ENCODE results near the gene MEPCE.

MEPCE gene

DNA sequence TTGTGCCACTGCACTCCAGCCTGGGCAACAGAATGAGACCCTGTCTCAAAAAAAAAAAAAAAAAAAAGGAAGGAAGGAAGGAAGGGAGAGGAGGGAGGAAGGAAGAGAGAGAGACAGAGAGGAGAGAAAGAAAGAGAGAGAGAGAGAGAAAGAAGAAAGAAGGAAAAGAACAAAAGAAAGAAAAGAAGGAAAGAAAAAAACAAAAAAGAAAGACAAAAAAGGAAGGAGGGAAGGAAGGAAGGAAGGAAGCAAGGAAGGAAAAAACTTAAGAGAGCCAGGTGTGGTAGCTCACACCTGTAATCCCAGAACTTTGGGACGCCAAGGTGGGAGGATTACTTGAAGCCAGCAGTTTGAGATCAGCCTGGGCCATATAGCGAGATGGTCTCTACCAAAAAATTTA is 35.2 kb downstream of the MEPCE start:
- DNase-seq: no peak

DNA sequence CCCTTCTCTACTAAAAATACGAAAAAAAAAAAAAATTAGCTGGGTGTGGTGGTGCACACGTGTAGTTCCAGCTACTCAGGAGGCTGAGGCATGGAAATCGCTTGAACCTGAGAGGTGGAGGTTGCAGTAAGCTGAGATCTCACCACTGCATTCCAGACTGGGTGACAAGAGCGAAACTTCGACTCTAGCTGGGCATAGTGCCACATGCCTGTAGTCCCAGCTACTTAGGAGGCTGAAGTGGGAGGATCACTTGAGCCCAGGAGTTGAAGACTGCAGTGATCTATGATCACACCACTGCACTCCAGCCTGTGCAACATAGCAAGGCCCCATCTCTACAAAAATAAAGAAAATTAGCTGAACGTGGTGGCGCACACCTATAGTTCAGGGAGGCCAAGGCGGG is 35.7 kb downstream of the MEPCE start:
- DNase-seq: no peak

DNA sequence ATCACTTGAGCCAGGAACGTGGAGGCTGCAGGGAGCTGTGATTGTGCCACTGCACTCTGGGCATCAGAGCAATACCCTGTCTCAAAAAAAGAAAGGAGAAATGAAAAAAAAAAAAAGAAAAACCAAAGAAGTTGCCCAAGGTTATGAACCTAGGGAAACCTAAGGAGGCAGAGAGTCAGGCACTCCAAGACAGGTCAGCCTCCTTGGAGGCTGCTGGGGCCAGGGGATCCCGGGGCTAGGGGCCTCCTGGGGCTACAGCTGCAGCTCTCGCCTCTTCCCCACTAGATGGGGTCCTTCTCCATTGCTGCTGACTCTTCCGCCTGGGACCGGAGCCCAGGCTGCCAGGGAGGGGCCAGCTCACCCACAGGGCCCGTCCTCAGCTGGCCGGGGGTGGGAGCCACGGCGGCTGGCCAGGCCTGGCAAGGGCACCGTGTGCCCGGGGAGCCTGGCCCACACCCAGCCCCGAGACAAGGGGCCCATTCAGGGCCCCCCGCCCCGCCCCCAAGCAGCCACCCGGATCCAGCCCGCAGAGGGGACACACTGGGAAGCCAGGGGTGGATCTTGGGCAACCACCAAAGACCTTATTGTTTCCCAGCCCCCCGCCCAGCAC is 36.2 kb downstream of the MEPCE start:
- DNase-seq: peak; percentile 73

DNA sequence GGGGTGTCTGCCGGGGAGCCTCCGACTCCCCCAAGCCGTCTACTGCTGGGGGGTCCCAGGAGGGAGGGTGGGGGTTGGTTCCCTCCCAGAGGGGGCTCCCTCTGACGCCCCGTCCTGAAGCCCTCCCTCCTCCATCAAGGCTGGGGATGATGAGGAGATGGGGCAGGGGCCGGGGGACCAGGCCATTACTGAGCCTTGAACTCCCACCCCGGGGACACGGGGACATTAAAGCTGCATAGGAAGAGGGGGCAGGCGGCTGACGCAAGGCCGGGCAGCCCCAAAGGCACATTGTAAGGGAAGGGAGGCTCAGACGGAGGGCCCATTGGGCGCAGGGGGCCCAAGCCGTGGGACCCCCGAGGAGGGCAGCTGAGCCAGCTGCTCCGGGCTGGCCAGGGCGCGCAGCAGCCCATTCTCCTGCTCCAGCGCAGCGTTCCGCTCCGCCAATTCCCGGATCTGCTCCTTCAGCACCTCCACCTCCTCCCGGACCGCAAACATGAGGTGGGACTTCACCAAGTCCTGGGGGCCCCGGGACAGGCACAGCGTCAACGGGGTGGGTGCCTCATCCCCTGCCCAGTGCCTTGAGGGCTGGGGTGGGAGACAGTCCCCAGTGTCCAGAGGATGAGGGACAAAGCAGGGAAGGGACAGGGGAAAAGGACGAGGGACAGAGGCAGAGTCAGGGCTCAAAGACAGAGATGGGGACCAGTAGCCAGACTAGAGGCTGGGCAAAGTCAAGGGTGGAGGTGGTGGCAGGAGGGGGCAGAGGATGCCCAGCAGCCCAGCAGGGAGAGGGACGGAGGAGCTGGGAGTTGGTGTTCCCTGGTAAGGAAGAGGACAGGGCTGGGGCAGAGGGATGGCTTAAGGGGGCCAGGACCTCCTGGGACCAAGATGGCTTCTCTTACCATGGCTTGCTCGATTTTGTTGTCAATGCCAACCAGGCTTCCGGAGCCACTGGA is 37.3 kb downstream of the MEPCE start:
- DNase-seq: no peak

DNA sequence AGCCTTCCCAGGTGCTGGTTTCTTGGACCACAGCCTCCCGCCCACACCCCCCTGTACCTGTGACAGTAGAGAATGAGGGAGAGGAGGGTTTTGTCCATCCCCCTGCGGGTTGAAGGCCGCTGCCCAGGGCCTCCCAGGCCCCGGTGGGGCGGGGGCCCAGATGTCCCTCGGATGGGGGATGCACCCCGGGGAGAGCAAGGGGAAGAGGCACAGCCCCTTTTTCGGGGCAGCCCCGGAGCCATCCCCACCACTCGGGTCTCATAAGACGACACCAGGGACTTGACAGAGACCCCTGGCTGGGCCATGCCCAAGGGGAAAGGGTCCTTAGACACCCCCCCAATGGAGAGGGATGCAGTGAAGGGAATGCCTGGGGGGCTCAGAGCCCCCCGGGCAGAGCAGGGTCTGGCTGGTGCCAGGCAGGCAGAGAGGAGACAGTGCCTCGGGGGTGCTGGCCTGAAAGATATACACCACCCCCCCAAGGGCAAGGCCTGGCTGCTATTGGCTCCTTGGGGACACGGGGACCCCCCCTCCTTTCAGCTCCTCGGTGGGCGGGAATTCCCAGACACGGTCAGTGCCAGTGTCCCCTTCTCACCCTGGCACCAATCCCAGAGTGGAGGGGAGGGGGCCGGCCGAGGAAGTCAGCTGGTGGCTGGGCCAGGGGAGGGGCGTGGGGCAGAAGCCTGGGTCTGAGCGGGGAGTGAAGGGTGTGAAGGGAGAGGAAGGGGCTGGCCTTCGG is 38.2 kb downstream of the MEPCE start:
- no peak for DNase-seq

DNA sequence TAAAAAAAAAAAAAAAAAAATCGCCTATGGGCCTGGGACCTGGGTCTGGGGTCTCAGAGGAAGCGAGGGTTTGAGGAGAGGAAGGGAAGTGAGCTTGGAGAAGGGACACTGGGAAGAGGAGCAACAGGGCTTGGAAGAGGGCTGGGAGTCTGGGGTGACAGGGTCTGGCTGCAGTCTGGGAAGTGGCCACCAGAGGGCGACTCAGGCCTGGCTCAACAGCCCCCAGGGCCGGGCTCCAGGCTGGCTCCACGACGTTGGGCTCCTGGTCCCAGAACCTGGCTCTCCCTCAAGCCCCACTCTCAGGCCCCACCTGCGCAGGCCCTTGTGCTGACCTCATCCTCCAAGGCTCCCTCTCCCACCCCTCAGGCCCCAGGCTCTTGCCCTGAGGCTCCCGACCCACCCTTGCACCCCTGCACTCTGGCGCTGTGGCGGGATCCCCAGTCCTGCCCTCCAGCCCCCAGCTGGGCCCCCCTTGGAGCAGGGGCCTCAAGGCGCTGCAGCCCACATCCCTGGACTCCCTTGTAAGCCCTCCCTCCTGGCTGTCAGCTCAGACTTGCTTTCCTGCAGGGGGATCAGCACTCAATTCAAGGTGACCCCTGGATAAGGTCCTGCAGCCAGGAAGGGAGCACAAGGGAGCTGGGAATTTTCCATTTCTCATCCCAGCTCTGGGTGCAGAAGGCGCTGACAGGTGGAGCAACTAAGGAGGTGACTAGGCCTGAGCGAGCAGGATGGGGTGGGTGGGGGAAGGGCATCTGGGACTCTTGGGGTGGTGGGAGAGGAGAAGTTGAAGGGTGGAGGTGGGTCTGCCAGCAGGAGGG is 39.8 kb downstream of the MEPCE start:
- DNase-seq: peak; percentile 59

DNA sequence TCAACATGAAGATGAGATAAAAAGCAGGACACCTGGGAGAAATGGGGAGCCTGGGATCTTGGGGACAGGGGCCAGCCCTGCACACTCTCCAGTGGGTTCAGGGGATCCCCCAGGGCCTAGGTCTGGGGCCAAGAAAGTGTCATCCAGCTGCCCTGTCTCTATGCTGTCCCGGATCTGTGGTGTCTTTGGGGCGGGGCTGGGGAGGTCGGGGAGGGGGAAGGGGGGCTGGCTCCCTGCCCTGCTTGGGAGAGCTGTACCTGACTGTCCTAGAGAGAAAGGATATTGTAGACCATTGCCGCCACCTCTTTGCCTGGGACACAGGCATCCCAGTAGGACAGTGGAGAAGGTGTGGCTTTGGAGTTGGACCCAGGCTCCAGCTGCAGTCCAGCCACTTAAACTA is 41.4 kb downstream of the MEPCE start:
- no peak for DNase-seq

DNA sequence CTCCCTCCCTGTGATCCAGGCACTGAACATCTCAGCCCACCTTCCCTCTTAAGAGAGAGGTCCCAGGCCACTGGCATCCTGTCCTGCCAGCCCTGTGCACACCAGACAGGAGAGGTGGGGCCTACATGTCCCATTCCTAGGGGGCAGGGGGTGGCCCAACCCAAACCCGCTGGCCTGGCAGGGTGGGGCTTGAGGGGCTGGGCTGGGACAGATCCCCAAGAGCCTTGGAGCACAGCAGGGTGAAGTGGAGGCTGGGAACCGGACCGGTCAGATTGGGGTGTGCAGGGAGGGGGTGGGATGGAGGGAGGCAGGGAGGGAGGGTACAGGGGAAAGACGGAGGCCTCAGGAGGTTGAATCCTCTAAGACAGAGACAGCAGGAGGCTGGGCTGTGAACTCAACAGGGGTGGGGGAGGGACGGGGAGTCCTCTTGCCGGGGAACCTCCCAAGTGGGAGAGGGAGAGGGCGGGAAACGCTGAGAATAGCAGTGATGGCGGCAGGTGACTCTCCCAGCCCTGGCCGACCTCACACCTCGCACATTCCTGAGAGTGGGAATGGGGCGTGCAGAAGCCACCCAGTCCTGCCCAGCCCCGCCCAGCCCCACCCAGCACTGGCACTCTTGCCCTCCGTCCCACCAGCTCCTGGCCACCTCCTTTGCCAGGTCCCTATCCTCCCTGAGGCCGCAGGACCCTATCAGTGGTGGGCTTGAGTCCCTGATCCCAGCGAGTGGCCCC is 42.7 kb downstream of the MEPCE start:
- DNase-seq: no peak

DNA sequence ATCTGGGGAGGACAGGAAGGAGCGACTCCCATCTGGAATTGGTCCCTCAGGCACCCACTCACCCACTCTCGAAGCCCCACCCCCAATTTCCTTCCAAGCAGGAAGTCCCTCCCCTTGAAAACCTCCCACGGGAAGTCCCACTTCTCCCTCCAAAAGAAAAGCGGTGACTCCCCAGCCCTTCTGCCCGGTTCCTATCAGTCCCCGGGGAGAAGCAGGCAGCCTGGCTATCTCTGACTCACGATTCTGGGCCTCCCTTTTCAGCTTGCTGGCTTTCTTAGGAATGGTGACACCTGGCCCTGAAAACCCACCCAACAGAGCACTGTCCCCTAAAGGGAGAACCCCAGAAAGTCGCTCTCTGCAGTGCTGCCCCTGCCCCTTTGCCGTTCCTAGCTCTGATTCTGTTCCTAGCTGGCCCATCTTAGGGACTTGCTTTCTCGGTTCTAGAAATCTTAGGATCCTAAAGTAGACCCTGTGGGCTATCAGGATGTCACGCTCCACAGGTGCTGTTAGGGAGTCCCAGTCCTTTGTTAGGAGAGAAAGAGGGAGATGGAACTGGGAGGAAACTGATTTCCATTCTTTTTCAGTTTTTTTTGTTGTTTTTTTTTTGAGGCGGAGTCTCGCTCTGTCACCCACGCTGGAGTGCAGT is 43.3 kb downstream of the MEPCE start:
- DNase-seq: no peak

DNA sequence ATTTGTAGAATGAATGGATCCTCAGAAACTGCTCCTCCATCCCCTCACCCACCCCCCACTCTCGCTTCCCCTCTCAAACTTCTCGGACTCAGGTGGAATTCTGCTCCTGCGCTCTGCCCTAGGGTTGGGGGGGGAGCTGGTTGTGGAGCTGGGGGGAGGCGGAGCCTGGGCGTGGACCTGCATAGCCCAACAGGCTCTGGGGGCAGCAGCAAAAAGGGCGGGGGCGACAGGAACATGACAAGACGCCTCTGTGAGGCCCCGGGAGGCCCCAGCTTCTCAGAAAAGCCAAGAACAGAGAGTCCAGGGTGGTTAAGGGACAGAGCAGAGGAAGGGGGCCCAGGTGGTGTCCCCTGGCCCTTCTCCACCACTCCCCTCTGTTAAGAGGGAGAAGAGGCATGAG is 45.9 kb downstream of the MEPCE start:
- no peak for DNase-seq

DNA sequence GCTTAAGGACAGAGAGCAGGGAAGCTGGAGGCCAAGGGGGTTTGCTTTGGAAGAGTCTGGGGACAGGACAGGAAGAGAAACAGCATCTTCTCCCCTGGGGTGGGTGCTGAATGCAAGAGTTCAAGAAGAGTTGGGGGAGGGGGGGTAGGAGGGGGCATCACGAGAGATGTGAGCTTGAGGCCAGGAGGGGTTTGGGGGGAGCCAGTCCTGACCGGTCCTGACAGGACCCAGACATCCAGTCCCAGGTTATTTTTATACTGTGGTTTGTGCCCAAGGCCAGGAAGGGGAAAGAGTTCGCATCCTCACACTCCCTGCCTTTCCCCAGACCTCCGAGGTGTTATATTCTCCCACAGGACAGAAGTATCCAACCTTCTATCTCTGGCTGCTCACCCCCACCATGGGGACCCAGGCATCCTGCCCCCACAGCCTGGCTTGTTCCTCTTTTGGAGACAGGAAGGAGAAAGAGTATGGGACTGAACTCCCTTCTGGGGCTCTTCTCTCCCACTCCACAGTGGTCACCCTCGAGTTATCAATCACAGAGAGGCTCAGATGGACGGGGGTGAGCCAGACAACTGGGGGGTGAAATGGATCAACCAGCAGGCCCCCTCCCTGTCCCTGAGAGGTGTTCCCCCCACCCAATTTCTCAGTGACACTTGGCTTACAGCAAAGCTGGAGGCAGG is 46.6 kb downstream of the MEPCE start:
- no peak for DNase-seq

DNA sequence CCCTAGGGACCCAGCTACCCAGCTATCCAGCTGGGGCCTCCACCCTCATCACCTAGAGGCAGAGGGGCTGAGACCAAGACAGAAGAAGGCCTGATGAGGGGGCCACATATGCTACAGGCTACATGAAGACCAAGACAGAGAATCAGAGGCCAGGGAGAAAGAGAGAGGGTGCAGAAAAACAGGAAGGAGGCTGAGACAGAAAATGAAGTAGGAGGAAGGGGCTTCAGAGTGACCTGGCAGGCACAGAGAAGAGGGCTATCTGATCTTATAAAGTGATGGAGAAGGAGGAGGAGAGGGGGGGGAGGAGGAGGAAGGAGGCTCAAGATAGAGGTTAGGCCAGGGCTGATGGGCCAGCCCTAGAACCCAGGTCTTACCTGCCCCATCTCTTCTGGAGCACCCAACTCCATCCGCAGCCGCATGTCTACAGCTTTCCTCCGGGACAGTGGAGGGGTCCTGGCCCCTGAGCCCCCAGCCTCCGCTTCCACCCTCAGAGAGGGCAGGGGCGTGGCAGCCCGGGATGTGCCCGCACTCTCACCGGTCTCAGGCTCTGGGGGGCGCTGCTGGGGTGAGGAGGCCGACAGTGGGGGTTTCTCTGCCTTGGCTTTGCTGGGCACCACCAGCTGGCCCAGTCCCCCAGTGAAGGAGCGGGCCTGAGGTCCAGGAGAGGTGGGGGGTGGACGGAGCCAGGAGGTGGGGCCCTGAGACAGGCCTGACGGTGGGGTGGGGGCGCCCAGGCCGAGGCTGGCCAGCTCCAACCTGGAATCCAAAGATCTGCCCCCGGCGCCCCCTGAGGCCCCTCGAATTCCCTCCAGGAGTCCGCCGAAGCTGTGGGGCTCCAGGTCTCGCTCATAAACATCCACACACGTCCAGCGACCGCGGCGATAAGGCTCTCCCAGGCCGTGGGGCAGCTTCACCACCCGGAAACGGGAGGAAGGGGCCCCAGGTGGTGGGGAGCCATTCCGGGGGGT is 47.6 kb downstream of the MEPCE start:
- no peak for DNase-seq

DNA sequence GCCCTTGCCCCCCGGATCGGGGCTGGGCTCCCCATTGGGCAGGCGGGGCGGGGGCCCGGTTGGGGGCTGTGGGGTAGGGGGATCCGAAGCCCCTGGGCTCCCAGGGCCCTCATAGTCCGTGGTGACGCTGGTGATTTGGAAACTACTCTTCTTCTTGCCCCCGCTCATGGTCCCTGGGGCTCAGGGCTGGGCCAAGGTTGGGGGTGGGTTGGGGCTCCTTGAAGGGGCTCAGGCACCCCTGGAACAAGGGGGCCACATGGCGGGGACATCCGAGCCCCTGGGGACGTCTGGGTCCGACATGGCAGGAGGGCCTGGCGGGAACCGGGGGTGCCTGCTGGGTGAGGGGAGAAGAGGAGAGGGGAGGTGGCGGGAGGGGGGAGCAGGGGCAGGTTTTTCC is 48.2 kb downstream of the MEPCE start:
- DNase-seq: no peak

DNA sequence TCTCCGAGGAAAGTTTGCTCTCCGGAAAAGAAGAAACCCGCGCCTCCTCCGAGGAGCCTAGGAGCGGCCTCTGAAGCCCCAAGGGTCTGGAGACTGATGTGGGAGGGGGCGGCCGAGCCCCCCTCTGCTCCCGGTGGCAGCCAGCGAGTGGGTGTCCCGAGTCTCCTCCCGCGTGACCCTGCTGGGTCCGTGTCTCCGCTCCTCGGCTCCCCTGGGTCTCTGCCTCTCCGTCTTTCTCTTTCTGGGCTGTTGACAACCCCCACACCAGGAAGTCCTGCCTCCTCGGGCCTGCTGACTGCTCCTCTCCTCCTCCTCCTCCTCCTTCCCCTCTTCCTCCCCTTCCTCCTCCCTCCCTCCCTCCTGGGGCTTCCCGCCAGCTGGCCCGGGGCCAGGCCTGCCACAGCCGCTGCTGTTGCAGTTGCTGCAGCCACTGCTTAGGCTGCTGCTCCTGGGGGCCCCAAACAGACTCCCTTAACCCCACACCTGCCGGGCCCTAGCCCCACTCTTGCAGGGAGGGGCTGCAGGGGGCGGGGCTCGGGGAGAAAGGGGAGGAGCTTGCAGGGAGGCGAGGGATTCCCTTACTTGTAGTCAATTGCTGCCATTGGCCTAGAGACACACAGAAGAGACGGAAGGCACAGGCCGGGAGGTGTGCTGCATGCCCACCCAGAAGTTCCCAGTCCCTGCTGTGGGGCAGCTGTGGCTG is 49.5 kb downstream of the MEPCE start, which contains the start of gene TSC22D4:
Gene TSC22D4 (minus strand): TSS at position 257 of the 703 bp plus-strand sequence. CDS start 1,176 bp downstream, outside the sequence.
- peak; percentile 94 for DNase-seq

DNA sequence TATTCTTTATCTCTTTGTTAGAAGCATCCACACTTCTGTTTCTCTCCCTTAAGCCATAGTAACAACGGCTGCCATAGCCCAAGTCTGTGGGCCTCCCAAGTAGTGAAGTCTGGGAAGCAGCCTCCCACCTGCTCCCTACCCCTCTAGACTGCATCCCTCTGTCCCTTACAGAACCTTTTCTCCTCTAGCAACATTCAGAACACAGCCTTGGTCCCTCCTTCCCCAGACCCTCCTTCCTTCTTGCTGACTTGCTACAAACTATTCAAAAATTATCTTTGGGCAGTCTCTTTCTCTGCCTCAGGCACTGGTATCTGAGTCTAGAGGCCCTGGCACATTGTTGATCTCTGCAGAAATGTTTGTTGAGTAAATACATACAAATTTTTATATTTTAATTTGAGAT is 51.8 kb downstream of the MEPCE start:
- DNase-seq: no peak

DNA sequence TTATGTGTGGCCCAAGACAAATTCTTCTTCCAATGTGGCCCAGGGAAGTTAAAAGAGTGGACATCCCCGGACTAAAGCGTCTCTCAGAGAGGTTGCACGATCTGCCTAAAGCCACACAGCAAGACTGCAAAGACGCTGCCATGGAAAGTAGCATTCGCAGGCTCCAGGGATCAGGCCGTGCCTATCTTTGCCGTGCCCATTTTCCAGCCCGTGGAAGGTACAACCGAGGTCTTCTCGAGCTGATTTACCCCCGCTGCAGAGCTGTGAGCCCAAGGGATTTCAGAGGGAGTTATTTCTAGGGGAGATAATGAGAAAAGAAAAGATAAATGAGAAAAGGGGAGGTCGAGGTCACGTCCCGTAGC is 53.1 kb downstream of the MEPCE start:
- no peak for DNase-seq

DNA sequence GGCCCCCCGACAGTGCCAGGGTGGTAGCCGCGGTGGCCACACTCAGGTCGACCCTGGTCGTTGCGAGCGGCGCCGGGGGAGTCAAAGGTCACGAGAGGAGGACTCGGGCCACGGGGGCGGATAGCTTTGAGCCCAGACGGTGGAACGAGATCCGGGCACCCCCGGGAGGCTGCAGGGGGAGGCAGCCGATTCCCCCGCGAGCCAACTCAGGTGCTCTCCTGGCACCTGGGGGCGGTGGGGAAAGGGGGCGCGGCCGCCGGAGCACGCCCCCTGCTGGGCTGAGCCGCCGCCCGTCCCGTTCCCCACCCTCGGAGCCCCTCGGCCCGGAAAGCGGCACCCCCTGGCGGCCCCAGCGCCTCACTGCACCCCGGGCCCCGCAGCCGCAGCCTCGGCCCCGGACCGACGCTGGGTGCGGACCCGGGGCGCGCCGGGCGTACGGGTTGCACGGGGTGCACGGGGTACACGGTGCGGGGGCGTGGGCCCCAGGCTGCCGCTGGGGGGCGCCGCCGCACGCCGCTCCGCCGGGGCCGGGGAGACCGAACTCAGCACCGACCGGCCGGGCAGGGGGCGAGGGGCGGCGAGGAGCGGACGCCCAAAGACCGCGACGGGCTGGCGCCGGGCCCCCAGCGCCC is 53.6 kb downstream of the MEPCE start:
- DNase-seq: peak; percentile 45
